HCT116 (cell line): Measurements from ENCODE around the gene PRPF31. TPM values are rescaled to one million over a fixed set of nuclear protein-coding genes. Genes with fewer than 3 reads are reported as not detected.

Experiments
- ATAC-seq: fragments of 200-7000 bp; cut with Tn5 transposase; 2 replicates; pipeline ENCODE4 v1.9.1; 2020; ENCODE audit warnings: mild to moderate bottlenecking, moderate library complexity
- BruUV-seq: library from RNA; stranded (reverse); fragments of 400-500 nt; replicated peaks from 2 replicates; lab custom pipeline; 2021; lab: Mats Ljungman, UMichigan
- CTCF ChIA-PET: fragments of 300-600 bp; sonication (Branson Sonifier 250); formaldehyde crosslinking; loops from one replicate; lab custom pipeline; 2021; ENCODE audit warnings: antibody characterized with exemption; lab: Charles Lee
- POLR2A ChIA-PET: fragments of 300-600, 350-600 bp; sonication (Branson Sonifier 250); formaldehyde crosslinking; loops from one replicate; lab custom pipeline; 2021; ENCODE audit warnings: antibody characterized with exemption; lab: Charles Lee
- RAD21 ChIA-PET, 2 experiments: fragments of 300-600 bp; sonication (Branson Sonifier 250); formaldehyde crosslinking; loops; one replicate each; lab custom pipeline; 2023; ENCODE audit warnings: low total read pairs in 2 of 2; ENCODE audit not compliant: uncharacterized antibody in 2 of 2, unreplicated experiment in 2 of 2, low non-redundant PET in 1 of 2; lab: Charles Lee
- DNase-seq: peaks from one replicate; pipeline ENCODE4 v3.0.0-alpha.2; 2010; ENCODE audit warnings: low read depth, low spot score
- H2AFZ ChIP-seq: fragments of 200-600 bp; shearing (Covaris generic), sonication (generic); 2 replicates; pipeline ENCODE4 v1.6.1; 2017; ENCODE audit warnings: low read depth, mixed run types, mixed read lengths, antibody characterized with exemption, low read length; ENCODE audit not compliant: poor library complexity, severe bottlenecking
- H3K27ac ChIP-seq: 2 replicates; pipeline ENCODE4 v1.5.1; 2012; ENCODE audit warnings: low read depth, low read length
- H3K27me3 ChIP-seq: fragments of 200-600 bp; sonication (generic); 2 replicates; pipeline ENCODE4 v1.6.1; 2016; ENCODE audit warnings: mixed run types, low read length, mixed read lengths; ENCODE audit not compliant: insufficient read depth
- H3K36me3 ChIP-seq, 2 experiments: fragments of 200-500 bp in 1 of 2; fragments of 200-600 bp in 1 of 2; sonication (Bioruptor generic) in 1 of 2; sonication (generic) in 1 of 2; 2 replicates each; pipeline versions ENCODE4 v1.5.1 to v1.6.1; 2014 to 2016; ENCODE audit warnings: low read length in 2 of 2, inconsistent platforms in 1 of 2, mixed read lengths in 1 of 2, mixed run types in 1 of 2; ENCODE audit not compliant: insufficient read depth in 2 of 2, control insufficient read depth in 1 of 2
- H3K4me1 ChIP-seq, 2 experiments: fragments of 200-600 bp in 1 of 2; sonication (generic) in 1 of 2; 2 replicates each; pipeline versions ENCODE4 v1.5.1 to v1.6.1; 2012 to 2017; ENCODE audit warnings: low read length in 2 of 2, inconsistent platforms in 1 of 2, mild to moderate bottlenecking in 1 of 2, mixed read lengths in 1 of 2, mixed run types in 1 of 2, moderate library complexity in 1 of 2; ENCODE audit not compliant: insufficient read depth in 2 of 2, control insufficient read depth in 1 of 2
- H3K4me2 ChIP-seq: fragments of 200-600 bp; sonication (generic); 2 replicates; pipeline ENCODE4 v1.6.1; 2017; ENCODE audit warnings: mixed run types, low read length, mixed read lengths
- H3K4me3 ChIP-seq, 2 experiments: fragments of 200-600 bp in 1 of 2; sonication (generic) in 1 of 2; replicated peaks in 1 of 2; 2 replicates each; pipeline ENCODE4 v1.5.1; 2011 to 2016; ENCODE audit warnings: low read length in 2 of 2, control low read depth in 1 of 2, low read depth in 1 of 2, mild to moderate bottlenecking in 1 of 2, mixed read lengths in 1 of 2, mixed run types in 1 of 2
- H3K79me2 ChIP-seq: fragments of 200-600 bp; sonication (generic); 2 replicates; pipeline ENCODE4 v1.6.1; 2017; ENCODE audit warnings: mild to moderate bottlenecking, mixed run types, low read length, moderate library complexity, mixed read lengths; ENCODE audit not compliant: insufficient read depth
- H3K9ac ChIP-seq: fragments of 200-600 bp; sonication (generic); 2 replicates; pipeline ENCODE4 v1.6.1; 2016; ENCODE audit warnings: low read length, mixed read lengths
- H3K9me2 ChIP-seq: fragments of 200-600 bp; sonication (generic), shearing (Covaris generic); 2 replicates; pipeline ENCODE4 v1.6.1; 2017; ENCODE audit warnings: mixed run types, mild to moderate bottlenecking, moderate library complexity; ENCODE audit not compliant: insufficient read depth
- H3K9me3 ChIP-seq, 2 experiments: fragments of 200-500 bp in 1 of 2; fragments of 200-600 bp in 1 of 2; sonication (Bioruptor generic) in 1 of 2; sonication (generic) in 1 of 2; 2 replicates each; pipeline ENCODE4 v1.6.1; 2014 to 2017; ENCODE audit warnings: low read length in 2 of 2, mixed read lengths in 2 of 2, inconsistent platforms in 1 of 2, low read depth in 1 of 2, mild to moderate bottlenecking in 1 of 2, mixed run types in 1 of 2, moderate library complexity in 1 of 2; ENCODE audit not compliant: control insufficient read depth in 1 of 2, insufficient read depth in 1 of 2
- H4K20me1 ChIP-seq: fragments of 200-600 bp; sonication (generic), shearing (Covaris generic); 2 replicates; pipeline ENCODE4 v1.6.1; 2017; ENCODE audit warnings: mixed run types, mild to moderate bottlenecking, moderate library complexity; ENCODE audit not compliant: insufficient read depth
- CBX3 ChIP-seq: IDR thresholded peaks from 2 replicates; pipeline ENCODE4 v1.6.1; 2012; ENCODE audit warnings: low read depth
- CTCF ChIP-seq, 3 experiments: fragments of 200-600 bp in 1 of 3; sonication (generic) in 1 of 3; IDR thresholded peaks in 2 of 3; conservative IDR thresholded peaks in 1 of 3; 2 replicates each; pipeline ENCODE4 v1.5.1; 2012 to 2017; ENCODE audit warnings: low read depth in 2 of 3, low read length in 2 of 3, antibody characterized with exemption in 1 of 3, borderline replicate concordance in 1 of 3, control low read depth in 1 of 3, mild to moderate bottlenecking in 1 of 3, mixed read lengths in 1 of 3, mixed run types in 1 of 3, moderate library complexity in 1 of 3; ENCODE audit not compliant: insufficient read depth in 1 of 3
- EGR1 ChIP-seq: IDR thresholded peaks from 2 replicates; pipeline ENCODE4 v1.6.1; 2012; ENCODE audit warnings: low read depth
- ELF1 ChIP-seq: IDR thresholded peaks from 2 replicates; pipeline ENCODE4 v1.6.1; 2012; ENCODE audit warnings: low read depth, borderline replicate concordance
- EZH2 ChIP-seq: fragments of 200-600 bp; sonication (generic); IDR thresholded peaks from 2 replicates; pipeline ENCODE4 v1.6.1; 2017; ENCODE audit warnings: antibody characterized with exemption, mixed run types
- EZH2phosphoT487 ChIP-seq: fragments of 200-600 bp; IDR thresholded peaks from 2 replicates; pipeline ENCODE4 v1.6.1; 2018; ENCODE audit warnings: antibody characterized with exemption, borderline replicate concordance
- FOSL1 ChIP-seq: IDR thresholded peaks from 2 replicates; pipeline ENCODE4 v1.6.1; 2012; ENCODE audit warnings: low read depth
- JUND ChIP-seq: IDR thresholded peaks from 2 replicates; pipeline ENCODE4 v1.6.1; 2012
- MAX ChIP-seq: IDR thresholded peaks from 2 replicates; pipeline ENCODE4 v1.6.1; 2012
- POLR2AphosphoS5 ChIP-seq: IDR thresholded peaks from 2 replicates; pipeline ENCODE4 v1.6.1; 2011; ENCODE audit warnings: mild to moderate bottlenecking, low read depth, low read length, moderate library complexity
- RAD21 ChIP-seq: IDR thresholded peaks from 2 replicates; pipeline ENCODE4 v1.6.1; 2012; ENCODE audit warnings: low read depth, mild to moderate bottlenecking
- YY1 ChIP-seq: IDR thresholded peaks from 2 replicates; pipeline ENCODE4 v1.6.1; 2011; ENCODE audit warnings: low read length, low read depth, moderate library complexity, mild to moderate bottlenecking; ENCODE audit not compliant: insufficient replicate concordance; ENCODE audit errors: extremely low read depth
- intact Hi-C: fragments of 100-400 bp; cut with micrococcal nuclease; formaldehyde crosslinking; loops from 2 replicates; pipeline ENCODE4 v1.10.0; 2022
- total RNA-seq: library from RNA; stranded (reverse); gene quantifications from one replicate; pipeline ENCODE4 v1.2.1, GENCODE V29; 2021; ENCODE audit not compliant: unreplicated experiment

PRPF31 gene
- total RNA-seq, 1 experiment from 2014 or later, result 99.0 TPM

GRCh38 chr19:54107876-54108490 is 7.6 kb upstream of the PRPF31 start:
- H3K4me1 ChIP-seq, result no peaks in the 10 kb centered on the region
- no peak for DNase-seq
- H4K20me1 ChIP-seq, result no peaks in the 10 kb centered on the region
- TF ChIP-seq FOSL1 (no peak), RAD21 (no peak), YY1 (no peak), ELF1 (no peak), POLR2AphosphoS5 (no peak), CBX3 (no peak), EZH2 (no peak), EZH2phosphoT487 (no peak)
- TF ChIP-seq, all 23 proteins: peak for 0
- intact Hi-C loops, result no loop called here
- Histone ChIP-seq H3K9me3 (no peaks in the 10 kb centered on the region), H2AFZ (no peak overlapping the region), H3K9ac (no peak overlapping the region), H3K27ac (no peak overlapping the region), H3K4me2 (no peak overlapping the region), H3K79me2 (peaks cover 30% of the 10 kb centered on the region), H3K27me3 (no peaks in the 10 kb centered on the region), H3K36me3 (peaks cover 28 to 29% of the 10 kb centered on the region in 2 experiments; a peak in 3 of 4 replicates), H3K4me3 (no peak overlapping the region), H3K9me2 (no peaks in the 10 kb centered on the region)
- no peak for ATAC-seq
- RAD21 ChIA-PET, result no interaction called here
- POLR2A ChIA-PET, result no interaction called here
- no TSS peak for BruUV-seq
- CTCF ChIA-PET, result no interaction called here

GRCh38 chr19:54108496-54108895 is 7.1 kb upstream of the PRPF31 start:
- no TSS peak for BruUV-seq
- no peak for ATAC-seq
- ChIA-PET CTCF (no interaction called here), RAD21 (no interaction called here), POLR2A (no interaction called here)
- no peak overlapping the region for H3K9ac ChIP-seq
- no peaks in the 10 kb centered on the region for H4K20me1 ChIP-seq
- no peak for DNase-seq
- H3K79me2 ChIP-seq, result peaks cover 25% of the 10 kb centered on the region
- peaks cover 28 to 29% of the 10 kb centered on the region in 2 experiments; a peak in 3 of 4 replicates for H3K36me3 ChIP-seq
- H2AFZ ChIP-seq, result no peak overlapping the region
- H3K27me3 ChIP-seq, result no peaks in the 10 kb centered on the region
- TF ChIP-seq CBX3, result no peak
- TF ChIP-seq JUND, result no peak
- no peak for TF ChIP-seq MAX
- TF ChIP-seq POLR2AphosphoS5, result no peak
- TF ChIP-seq EGR1, result no peak
- no peak for TF ChIP-seq CTCF (IDR thresholded peaks at IDR 0.05 in 2 of 3, conservative IDR thresholded peaks at IDR 0.05 in 1 of 3; ENCODE audit: borderline replicate concordance in 1 of 3, insufficient read depth in 1 of 3, low read depth in 2 of 3, low read length in 2 of 3)
- no peak overlapping the region for H3K4me2 ChIP-seq
- no peaks in the 10 kb centered on the region for H3K9me2 ChIP-seq
- no peak overlapping the region for H3K27ac ChIP-seq
- H3K4me1 ChIP-seq, result no peaks in the 10 kb centered on the region
- no peaks in the 10 kb centered on the region for H3K9me3 ChIP-seq
- intact Hi-C loops, result no loop called here
- H3K4me3 ChIP-seq, result no peak overlapping the region
